Chondrocyte (in vitro differentiated cells): ENCODE measurements around the gene C20orf202. TPM values are rescaled to one million over a fixed set of nuclear protein-coding genes. Genes with fewer than 3 reads are reported as not detected.

Experiments
- DNase-seq: peaks from one replicate; pipeline ENCODE4 v3.0.0; 2021; ENCODE audit warnings: mixed read lengths, low spot score
- H3K27ac Mint-ChIP-seq: one replicate; pipeline ENCODE4 v1.8.0; 2021; ENCODE audit warnings: mild to moderate bottlenecking, moderate library complexity, mixed read lengths; ENCODE audit not compliant: unreplicated experiment
- H3K27me3 Mint-ChIP-seq: 2 replicates; pipeline ENCODE4 v1.8.0; 2021; ENCODE audit warnings: low read depth, mixed read lengths
- H3K36me3 Mint-ChIP-seq: 2 replicates; pipeline ENCODE4 v1.8.0; 2021; ENCODE audit warnings: low read depth, mixed read lengths
- H3K4me1 Mint-ChIP-seq: 2 replicates; pipeline ENCODE4 v1.8.0; 2021; ENCODE audit warnings: low read depth, mild to moderate bottlenecking, mixed read lengths
- H3K4me3 Mint-ChIP-seq: one replicate; pipeline ENCODE4 v1.8.0; 2021; ENCODE audit warnings: mild to moderate bottlenecking, moderate library complexity, mixed read lengths; ENCODE audit not compliant: unreplicated experiment
- H3K9me3 Mint-ChIP-seq: 2 replicates; pipeline ENCODE4 v1.8.0; 2021; ENCODE audit warnings: low read depth, mixed read lengths
- total RNA-seq: library from RNA; stranded (reverse); gene quantifications from 3 replicates; pipeline ENCODE4 v1.2.1, GENCODE V29; 2021
- TF ChIP-seq, protein P1 (sequence below): fragments of 200-600 bp; sonication (generic); IDR thresholded peaks from 2 replicates; pipeline ENCODE4 v1.5.0; 2021; ENCODE audit warnings: antibody characterized with exemption, mild to moderate bottlenecking, moderate library complexity

C20orf202 gene
- total RNA-seq, 1 donor from 2014 or later, result not detected

DNA sequence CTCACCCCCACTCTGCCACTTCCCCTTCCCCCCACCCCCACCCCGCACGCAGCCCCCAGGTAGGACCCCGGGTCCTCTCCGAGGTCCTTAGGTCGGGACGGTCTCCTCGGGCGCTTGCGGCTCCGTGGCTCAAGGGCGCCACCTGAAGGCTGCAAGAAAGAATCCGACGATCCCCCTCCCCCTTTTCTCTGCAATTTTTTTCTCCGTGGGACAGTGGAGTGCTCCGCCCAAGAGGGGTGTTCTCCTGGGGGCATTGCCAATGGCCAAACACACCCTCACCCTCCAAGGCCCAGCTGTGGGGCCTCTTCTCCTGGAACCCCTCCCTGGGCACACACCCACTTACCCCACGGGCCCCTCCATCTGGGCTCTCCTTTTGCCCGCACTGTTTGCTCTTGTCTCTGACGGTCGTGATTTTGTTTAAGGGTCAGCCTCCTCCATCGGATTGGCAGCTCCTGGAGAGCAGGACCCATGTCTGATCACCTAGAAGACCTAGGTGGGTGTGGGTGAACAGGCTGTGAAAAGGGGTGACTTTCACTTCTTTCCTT, 17.4 kb upstream of the C20orf202 start:
- no peak overlapping the region for H3K27ac Mint-ChIP-seq
- peaks cover 2% of the 10 kb centered on the region for H3K36me3 Mint-ChIP-seq
- no peaks in the 10 kb centered on the region for H3K9me3 Mint-ChIP-seq
- no peak for DNase-seq
- H3K27me3 Mint-ChIP-seq, result peaks cover 46% of the 10 kb centered on the region
- H3K4me1 Mint-ChIP-seq, result peaks cover 10% of the 10 kb centered on the region
- TF ChIP-seq, protein P1, sequence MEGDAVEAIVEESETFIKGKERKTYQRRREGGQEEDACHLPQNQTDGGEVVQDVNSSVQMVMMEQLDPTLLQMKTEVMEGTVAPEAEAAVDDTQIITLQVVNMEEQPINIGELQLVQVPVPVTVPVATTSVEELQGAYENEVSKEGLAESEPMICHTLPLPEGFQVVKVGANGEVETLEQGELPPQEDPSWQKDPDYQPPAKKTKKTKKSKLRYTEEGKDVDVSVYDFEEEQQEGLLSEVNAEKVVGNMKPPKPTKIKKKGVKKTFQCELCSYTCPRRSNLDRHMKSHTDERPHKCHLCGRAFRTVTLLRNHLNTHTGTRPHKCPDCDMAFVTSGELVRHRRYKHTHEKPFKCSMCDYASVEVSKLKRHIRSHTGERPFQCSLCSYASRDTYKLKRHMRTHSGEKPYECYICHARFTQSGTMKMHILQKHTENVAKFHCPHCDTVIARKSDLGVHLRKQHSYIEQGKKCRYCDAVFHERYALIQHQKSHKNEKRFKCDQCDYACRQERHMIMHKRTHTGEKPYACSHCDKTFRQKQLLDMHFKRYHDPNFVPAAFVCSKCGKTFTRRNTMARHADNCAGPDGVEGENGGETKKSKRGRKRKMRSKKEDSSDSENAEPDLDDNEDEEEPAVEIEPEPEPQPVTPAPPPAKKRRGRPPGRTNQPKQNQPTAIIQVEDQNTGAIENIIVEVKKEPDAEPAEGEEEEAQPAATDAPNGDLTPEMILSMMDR, result peak; percentile 81
- H3K4me3 Mint-ChIP-seq, result peak overlapping the region; percentile 63

DNA sequence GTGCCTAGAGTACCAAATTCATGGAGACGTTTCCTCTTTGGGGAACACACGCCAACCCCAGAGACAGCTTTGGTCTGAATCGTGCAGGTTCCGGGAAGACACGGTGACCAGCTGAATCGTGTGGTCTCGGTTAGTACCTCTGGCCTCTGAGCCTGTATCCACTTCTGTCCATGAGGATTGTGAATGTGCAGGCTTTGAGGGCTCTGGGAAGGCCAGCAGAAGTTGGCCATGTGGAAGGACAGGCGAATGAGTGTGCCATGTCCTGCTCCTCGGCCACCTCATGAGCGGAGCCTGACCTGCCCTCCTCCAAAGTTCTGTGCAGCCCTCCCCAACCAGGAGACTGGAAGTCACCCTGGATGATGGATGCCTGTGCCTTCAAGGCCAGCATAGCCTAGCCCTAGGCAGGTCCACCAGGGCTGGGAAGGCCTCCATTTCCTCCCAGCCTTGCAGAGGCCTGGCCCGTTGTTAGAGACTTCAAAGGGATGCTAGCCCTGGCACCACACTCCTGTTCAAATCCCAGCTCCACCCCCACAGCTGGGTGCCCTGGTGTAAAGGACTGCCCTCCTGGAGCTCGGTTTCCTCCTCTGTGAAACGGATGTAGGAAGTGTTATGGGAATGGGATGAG, 16.8 kb upstream of the C20orf202 start:
- no peaks in the 10 kb centered on the region for H3K9me3 Mint-ChIP-seq
- H3K27me3 Mint-ChIP-seq, result peaks cover 50% of the 10 kb centered on the region
- TF ChIP-seq, protein P1, result no peak
- H3K4me1 Mint-ChIP-seq, result peaks cover 10% of the 10 kb centered on the region
- peak overlapping the region; percentile 63 for H3K4me3 Mint-ChIP-seq
- DNase-seq, result no peak
- H3K27ac Mint-ChIP-seq, result no peak overlapping the region
- no peaks in the 10 kb centered on the region for H3K36me3 Mint-ChIP-seq

DNA sequence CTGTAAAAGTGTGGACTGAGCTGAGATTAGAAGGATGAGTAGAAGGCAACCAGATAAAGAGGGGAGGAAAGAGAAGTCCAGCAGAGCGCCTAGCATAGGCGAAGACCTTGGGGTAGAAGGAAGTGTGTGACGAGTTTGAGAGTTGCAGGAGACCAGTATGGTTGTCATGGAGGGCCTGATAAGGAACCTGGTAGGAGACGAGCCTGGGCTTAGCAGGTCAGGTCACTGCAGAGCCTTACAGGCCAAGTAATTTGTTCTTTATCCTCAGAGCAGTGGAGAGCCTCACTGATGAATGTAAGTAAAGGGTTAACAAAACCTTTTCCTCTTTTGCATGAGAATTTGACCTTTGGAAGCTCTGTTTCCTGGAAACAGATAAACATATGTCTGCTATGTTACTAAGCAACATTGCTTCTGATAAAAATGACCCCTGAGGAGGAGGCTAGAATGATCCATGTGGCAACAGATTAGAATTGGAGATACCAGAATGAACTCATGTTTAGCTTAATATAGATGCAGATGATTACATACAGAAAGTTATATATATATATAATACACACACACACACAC, 15.6 kb upstream of the C20orf202 start:
- Mint-ChIP-seq H3K4me1 (peaks cover 10% of the 10 kb centered on the region), H3K27me3 (peaks cover 52% of the 10 kb centered on the region), H3K4me3 (no peak overlapping the region), H3K9me3 (no peaks in the 10 kb centered on the region), H3K36me3 (no peaks in the 10 kb centered on the region), H3K27ac (no peak overlapping the region)
- TF ChIP-seq, protein P1, result no peak
- no peak for DNase-seq

DNA sequence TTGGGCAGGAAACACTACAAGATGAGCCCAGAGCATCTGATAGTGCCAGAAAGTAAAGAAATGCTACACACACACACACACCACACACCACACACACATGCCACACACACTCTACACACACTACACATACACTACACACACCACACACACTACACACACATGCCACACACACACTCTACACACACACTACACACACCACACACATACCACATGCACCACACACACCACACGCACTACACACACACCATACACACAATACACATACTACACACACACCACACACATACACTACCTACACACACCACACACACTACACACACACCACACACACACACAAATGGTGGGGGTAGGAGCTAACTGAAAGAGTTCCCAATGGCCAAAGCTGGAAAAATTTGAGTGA, 14.9 kb upstream of the C20orf202 start:
- no peak for DNase-seq
- TF ChIP-seq, protein P1, result no peak
- Mint-ChIP-seq H3K36me3 (no peaks in the 10 kb centered on the region), H3K4me3 (no peak overlapping the region), H3K4me1 (peaks cover 10% of the 10 kb centered on the region), H3K27me3 (peaks cover 52% of the 10 kb centered on the region), H3K27ac (no peak overlapping the region), H3K9me3 (no peaks in the 10 kb centered on the region)

DNA sequence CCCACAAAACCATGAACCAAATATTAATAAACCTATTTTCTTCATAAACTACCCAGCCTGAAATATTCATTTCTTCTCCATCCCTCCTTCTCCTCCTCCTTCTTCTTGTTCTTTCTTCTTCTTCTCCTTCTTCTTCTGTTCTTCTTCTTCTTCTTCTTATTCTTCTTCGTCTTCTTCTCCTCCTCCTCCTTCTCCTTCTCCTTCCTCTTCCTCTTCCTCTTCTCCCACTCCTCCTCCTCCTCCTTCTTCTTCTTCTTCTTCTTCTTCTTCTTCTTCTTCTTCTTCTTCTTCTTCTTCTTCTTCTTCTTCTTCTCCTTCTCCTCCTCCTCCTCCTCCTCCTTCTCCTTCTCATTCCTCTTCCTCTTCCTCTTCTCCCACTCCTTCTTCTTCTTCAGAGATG, 13.4 kb upstream of the C20orf202 start:
- Mint-ChIP-seq H3K4me3 (no peak overlapping the region), H3K9me3 (no peaks in the 10 kb centered on the region), H3K4me1 (peaks cover 3% of the 10 kb centered on the region), H3K27ac (no peak overlapping the region), H3K27me3 (peaks cover 38% of the 10 kb centered on the region), H3K36me3 (no peaks in the 10 kb centered on the region)
- TF ChIP-seq, protein P1, result no peak
- DNase-seq, result no peak
